Hematopoietic multipotent progenitor cell treated with erythropoietin and hydrocortisone succinate and interleukin-3 and kit ligand, for 4 days (in vitro differentiated cells): ENCODE results near the gene LONRF2.

Experiments used
- DNase-seq: peaks from one replicate; pipeline ENCODE4 v3.0.0-alpha.2; 2015

LONRF2 gene

DNA sequence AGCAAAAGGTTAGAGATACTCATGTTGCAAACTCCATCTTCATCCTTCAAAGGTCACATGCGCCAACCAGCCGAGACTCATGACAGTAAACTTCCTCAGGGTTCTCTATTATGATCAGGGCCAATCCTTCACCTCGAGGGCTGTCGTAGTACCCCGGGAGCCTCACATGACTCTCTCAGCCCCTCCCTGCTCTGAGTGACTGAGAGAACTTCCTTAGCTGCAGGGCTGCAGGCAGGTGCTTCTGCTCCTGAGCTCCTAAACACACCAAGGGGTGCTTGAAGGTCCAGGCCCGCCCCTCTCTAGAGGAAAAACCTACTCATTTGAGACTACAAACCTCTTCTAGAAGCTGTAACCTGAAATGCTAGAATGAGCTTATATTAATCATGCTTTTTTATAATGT, 48.2 kb downstream of the LONRF2 start:
- DNase-seq, result peak; percentile 21

DNA sequence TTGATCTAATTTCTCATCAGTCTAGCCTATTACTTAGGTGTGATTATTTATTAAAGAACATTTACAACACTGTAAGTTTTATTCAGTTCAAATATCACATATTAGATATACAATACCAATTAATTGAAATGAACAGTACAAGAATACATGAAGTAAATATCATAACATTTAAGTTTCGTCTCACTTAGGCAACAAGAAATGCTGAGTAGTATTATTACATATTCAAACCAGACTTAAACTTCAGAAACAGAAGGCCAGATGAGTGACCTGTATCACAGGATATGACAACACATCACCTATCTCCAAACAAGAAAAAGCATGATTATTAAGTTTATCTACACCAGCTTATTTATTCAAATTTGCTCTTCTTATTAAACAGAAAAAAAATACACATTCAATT, 48.9 kb downstream of the LONRF2 start:
- DNase-seq, result no peak

DNA sequence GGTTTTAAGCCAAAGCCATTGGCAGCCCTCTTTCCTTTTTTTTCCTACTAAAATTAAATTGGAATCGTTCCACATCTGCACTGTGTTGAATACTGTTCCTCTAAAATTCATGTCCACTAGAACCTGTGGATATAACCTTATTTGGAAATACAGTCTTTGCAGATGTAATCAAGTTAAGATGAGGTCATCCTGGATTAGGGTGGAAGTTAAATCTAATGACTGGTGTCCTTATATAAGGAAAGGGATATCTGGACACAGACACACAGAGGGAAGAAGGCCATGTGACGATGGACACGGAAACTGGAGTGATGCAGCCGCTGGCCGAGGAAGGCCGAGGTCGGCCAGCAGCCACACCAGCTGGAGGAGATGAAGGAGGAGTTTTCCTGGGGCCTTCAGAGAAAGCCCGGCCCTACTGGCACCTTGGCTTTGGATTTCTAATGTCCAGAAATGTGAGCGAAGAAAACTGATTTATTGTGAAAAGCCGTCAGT, 49.4 kb downstream of the LONRF2 start:
- no peak for DNase-seq

DNA sequence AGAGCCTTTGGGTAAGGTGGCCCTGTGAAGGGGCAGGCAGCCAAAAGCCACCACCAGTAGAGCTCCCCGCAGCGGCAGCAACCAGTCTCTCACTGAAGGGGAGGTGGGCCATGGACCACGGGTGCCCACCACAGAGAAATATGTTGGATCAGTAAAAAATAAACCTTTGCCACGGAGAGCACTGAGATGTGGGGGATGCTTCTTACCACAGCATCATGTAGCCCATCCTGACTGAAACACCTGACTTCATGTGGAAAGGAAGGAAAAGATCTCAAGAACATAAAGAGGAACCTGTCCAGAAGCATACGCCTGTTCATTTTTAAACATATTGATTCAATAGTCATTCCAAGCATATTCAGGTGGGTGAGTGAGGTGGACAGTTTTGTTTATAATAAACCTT, 51.1 kb downstream of the LONRF2 start:
- no peak for DNase-seq

DNA sequence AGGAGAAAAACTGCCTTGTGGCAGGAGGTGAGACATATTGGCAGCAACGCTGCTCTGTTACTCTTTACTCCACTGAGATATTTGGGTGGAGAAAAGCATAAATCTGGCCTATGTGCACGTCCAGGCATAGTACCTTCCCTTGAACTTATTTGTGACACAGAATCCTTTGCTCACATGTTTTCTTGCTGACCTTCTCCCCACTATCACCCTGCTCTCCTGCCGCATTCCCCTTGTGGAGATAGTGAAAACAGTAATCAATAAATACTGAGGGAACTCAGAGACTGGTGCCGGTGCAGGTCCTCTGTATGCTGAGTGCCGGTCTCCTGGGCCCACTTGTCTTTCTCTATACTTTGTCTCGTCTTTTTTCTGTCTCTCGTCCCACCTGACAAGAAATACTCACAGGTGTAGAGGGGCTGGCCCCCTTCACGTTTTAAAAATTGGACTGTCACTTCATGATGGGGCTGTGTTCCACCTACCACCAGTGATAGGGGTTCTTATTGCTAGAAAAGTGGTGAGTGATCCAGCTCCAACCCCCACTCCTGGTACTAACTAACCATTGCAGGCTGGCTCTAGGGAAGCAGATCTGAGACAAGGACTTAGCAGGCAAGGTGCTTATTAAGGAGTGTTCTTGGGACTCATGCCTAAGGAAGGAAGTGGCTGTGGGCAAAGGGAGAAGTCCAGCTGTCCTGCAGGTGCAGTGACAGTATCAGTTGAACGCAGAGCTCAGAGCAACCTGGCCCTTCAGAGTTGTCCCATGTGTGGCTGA, 51.7 kb downstream of the LONRF2 start:
- no peak for DNase-seq

DNA sequence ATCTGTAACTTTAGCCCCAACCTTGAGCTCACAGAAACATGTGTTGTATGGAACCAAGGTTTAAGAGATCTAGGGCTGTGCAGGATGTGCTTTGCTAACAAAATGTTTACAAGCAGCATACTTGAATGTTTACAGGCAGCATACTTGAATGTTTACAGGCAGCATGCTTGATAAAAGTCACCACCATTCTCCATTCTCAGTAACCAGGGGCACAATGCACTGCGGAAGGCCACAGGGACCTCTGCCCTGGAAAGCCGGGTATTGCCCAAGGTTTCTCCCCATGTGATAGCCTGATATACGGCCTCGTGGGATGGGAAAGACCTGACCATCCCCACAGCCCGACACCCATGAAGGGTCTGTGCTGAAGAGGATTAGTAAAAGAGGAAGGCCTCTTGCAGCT, 52.4 kb downstream of the LONRF2 start:
- DNase-seq, result no peak

DNA sequence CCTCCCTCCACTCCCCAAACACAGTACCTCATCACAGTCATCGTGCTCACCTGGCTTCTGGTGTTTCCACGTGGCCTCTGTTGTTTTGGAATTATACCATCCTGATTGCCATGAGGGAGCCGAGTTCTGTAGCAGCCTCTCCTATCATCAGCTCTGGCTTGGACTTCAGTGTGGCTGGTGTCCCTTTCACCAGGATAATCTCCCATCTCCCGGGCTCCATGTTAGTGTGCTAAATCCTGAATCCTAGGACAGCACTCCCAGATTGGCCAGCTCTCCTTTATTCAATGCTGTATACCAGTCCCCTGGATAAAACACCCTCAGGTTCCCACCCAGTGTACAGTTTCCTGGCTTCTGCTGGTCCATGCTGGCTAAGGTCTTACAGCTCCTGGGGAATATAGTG, 53.3 kb downstream of the LONRF2 start:
- no peak for DNase-seq

DNA sequence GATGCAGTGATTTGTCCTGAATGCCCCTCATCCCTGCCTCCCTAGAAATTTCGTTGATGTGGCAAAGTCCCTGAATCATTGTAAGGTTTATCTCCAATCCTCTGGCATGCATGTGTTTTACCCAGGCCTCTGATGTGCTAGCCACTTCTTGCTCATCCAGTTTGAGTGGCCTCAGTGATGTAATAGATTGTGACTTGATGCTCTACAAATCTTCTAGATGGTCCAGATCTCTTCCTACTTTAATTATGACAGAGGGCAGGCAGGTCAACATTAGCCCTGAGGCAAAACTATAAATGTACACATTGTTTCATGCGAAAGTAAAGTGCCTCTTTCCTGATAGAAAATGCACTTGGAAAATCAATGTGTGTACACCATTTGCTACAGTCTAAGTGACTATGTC, 54.5 kb downstream of the LONRF2 start:
- DNase-seq, result no peak

DNA sequence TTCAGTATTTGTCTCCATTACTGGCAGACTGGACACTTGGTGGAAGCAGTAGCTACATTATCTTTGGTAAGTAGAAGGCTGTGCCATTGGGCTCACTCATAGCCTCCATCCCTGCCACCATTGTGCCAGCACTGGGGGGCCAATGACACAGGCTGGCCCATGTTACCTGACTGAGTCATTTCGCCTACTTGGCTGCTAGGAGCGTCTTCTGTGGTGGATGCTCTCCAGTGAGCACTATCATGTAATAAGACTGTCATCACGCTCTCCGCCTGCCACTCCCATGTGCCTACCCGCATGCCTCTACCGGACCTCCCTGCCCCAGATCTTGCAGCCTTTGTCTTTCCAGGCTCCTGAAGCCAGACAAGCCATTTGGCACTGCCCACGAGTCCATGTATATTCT, 56.2 kb downstream of the LONRF2 start:
- DNase-seq, result no peak

DNA sequence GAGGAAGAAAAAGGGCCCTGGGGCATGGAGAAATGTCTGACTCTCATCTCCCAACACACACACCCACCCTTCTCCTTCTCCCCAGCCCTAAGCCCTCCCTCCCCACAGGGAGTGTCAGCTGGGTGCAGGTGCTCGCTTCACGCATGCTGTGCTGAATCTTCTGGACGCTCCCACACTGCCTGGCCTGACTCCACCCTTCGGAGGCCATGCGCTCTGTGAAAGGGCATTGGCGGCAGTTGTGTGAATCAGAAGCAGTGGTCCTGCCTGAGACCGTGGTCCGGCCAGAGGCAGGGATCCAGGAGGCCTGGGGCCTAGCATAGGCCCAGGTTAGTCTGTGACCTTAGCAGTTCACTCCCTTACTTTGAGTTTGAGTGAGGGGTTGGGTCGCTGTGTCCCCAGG, 57.1 kb downstream of the LONRF2 start:
- no peak for DNase-seq

DNA sequence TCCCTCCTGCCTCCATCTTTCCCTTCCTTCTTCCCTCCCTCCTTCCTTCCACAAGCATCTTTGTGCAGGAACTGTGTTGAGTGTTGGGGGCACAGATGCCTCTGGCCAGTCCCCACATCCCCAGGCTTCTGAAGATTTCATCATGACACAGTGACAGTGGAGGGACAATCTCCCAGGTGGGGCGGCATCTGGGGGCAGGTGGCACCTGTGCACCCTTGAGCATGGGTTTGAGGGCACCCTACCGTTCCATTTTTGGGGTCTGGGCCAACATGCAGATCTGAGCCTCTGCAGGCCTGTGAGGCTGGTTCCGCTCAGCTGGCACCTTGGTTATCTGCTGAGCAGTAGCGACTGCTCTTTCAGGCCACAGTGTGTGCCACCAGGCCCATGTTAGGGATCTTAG, 57.6 kb downstream of the LONRF2 start:
- DNase-seq, result no peak

DNA sequence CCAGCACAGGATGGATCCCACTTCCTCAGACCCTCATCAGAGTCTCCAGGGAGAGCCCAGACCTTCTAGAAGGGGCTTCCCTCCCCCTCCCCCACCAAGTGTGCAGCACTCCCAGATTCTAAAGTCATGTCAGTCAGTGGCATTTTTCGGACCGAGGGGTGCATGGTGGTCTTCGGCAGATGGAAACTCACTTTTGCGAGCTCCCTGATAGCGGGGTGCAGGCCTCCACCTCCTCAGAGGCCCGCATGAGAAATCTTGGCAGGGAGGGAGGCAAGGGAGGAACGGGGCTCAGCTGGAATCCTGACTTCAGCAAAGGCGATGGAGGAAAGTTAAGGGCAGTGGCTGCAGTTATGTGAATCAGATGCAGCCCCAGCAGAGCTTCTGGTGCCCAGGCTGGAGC, 58.2 kb downstream of the LONRF2 start:
- DNase-seq, result no peak

DNA sequence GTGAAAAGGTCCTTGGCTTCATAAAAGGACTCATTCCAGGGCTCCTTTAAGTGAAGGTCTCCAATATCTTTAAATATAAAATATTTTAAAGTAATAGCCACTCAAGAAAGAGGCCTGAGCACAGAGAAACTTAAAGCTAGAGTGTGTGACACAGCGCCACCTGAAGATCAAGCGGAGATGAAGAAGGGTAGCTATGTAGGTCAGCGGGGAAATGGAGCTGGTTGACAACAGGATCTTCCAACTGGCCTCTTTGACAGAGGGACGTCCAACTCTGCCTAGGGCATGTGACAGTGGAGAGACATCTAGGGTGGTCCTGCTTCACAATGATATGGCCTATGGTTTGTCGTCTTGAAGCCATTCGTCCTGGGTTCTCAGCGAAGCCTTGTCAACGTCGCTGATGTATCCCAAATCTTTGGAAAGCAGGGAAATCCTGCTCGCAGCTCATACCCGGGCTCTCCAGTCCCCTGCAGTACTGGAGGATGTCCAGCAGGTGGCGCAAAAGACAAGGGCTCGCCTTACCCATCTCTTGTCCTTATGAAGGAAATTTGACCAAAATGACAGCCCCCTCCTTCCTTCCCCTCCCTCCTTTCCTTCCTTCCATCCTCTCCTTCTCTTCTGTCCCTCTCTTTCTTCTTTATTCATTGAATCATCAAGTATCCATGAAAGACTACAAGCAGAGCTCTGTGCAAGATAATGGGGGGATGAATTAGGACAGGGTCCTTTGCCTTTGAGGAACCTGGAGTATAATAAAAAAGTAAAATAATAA, 59.6 kb downstream of the LONRF2 start:
- DNase-seq, result peak; percentile 78

DNA sequence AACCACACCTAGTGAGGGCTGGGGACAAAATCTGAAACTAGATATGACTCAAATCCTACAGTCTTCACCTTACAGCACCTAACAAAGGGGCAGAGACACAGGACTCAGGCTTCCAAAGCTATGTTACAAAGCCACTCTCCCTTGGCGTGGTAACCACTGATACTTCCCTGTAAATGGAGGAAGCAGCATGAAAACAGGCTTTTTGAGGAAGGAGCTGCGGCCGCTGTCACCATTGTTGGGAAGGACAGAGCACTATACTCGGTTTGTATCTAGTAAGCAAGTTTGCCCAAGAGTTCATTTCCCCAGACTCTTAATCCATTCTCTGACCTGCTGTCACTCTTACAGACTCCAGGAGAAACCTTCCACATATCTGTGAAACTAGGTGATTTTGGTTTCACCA, 60.3 kb downstream of the LONRF2 start:
- DNase-seq, result no peak

DNA sequence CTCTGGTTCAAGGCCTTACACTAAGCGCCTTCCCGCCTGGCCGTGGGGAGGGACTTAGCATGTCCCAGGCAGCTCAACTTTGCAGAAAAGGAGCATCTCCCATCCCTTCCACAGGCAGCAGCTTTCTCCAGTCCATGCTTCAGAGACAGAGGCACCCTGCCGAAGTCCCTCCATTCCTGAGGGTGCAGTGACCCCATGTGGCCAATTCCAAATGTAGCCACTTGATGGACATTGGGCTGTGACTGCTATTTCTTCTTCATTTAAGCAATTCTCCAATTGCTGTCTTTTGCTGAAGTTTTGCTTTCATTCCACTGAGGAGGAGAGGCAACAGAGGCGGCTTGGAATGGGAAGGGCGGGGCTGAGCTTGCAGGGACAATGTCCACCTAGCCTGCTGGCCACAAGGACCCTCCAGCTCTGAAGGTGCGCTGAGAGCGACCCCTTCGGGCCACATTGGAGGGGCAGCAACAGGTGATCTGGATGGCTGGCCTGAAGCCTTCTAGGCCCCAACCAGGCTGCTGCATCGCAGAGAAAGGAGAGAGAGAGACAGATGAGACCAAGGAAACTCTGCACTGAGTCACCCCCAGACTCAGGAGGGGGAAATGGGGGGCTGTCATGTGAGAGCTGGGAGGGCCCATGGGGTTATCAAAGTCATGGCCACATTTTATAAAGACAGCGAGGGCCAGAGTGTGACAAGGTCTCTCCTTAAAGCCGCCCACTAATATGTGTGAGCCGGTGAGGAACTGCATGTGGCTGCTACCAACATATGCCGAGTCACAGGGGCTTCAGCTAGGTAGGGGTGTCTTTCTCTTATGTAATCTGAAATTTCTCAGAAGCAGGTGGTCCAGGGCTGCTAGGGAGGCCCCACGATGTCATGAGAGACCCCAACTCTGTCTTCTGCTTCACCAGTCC, 61.3 kb downstream of the LONRF2 start:
- peak; percentile 75 for DNase-seq

DNA sequence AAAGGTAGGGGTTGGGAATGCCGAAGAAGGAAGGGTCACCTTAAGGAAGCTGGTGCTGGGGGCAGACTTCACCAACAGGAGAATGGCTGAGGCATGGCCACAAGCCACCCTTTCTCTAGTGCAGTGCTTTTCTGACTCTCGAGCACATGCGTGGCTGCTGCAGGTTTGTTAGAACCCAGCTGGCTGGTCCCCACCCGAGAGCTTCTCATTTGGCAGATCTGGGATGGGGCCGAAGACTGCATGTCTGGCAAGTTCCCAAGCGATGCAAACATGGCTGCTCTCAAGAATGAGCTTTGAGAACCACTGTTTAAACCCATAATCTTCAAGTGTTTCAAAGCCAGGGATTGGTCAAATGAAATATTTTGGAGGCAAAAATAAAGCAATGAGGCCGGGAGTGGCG, 63.2 kb downstream of the LONRF2 start:
- DNase-seq, result no peak

DNA sequence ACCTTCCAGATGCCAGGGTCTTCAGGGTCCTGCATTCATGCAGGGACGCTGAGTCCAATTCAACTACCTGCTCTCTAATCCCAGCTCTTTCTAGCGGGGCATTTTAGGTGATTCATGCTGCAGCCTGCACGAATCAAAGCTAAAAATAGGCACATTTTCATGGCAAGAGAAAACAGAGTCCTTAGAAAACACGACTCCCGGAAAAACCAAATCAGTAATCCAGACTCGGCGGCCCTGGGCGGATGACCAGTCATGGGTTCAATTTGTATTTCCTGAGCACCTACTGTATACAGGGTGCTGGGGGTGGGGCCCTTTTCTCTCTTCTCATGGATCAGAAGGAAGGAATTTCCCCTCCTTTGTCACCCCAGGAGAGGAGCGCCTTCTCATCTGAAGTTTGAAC, 64.4 kb downstream of the LONRF2 start:
- no peak for DNase-seq

DNA sequence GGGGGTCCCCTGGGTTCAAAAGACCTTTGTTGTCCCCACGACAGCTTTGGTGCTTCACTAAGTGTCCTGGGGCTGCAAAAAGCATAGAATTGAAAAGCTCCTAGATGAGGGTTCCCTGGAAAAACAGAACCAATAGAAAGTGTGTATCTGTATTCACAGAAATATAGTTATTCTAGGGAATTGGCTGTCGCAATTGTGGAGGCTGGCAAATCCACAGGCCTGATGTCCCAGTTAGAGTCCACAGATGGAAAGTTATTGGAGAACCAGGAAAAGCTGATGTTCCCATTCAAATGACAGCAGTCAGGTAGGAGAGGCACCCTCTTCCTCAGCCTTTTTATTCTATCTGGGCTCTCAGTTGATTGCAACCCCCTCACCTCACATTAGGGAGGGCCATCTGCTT, 65.5 kb downstream of the LONRF2 start:
- DNase-seq, result no peak

DNA sequence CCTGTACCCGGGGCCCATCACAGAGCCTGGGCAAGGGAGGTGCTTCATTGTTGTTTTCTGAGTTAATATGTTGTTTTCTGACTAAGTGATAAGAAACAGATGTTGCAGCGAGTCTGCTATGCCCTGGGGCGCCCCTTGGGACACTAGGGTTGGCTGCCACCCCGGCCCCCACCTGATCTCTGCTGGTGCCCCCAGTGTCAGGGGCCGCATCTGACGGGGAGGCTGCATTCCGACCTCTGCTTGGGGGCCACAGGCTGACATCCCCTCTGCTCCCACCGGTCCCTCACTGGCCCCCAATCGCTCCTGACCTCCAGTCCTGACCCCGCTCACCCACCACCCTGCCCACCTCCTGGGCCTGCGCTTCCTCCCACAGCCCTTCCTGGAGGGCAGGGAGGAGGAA, 65.9 kb downstream of the LONRF2 start:
- DNase-seq, result no peak

DNA sequence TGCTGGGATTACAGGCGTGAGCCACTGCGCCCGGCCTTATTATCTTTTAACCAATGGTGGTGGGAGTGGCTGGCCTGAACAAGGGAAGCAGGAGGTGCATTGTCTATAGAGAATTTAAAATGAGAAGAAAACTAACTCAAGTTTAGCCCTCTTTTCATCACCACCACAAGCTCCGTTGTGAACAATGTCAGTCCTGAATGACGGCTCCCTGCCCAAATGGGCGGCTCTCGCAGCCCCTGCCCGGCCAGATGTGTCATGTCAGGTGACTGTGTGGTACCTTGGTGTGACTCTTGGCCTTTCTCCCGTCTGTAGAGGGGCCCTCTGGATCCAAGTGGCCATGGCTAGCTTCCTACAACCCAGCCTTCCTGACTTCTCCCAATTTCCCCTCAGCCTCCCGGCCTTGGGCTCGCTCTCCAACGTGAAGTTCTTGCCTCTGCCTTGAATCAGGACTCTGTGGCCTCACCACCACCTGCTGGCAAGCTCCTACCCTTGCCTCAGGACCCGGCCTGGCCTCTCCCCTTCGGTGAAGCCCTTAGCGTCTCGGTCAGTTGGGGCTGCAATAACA, 67.6 kb downstream of the LONRF2 start:
- no peak for DNase-seq

DNA sequence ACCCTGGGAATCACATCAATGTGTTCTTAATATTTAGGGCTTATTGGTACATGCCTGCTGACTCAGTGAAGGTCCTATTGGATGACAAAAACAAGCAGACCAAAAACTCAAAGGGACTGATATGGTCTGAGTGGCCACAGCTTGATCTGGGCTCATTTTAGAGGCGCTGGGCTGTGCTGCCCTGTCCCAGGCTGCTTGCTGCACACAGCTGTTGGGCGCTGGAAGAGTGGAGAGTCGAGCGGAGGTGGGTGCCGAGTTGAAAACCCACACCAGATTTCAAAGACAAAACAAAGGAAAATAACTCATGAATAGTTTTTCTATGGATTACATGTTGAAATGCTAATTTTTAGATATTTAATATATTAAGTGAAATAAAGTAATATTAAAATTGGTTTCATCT, 68.5 kb downstream of the LONRF2 start:
- no peak for DNase-seq

DNA sequence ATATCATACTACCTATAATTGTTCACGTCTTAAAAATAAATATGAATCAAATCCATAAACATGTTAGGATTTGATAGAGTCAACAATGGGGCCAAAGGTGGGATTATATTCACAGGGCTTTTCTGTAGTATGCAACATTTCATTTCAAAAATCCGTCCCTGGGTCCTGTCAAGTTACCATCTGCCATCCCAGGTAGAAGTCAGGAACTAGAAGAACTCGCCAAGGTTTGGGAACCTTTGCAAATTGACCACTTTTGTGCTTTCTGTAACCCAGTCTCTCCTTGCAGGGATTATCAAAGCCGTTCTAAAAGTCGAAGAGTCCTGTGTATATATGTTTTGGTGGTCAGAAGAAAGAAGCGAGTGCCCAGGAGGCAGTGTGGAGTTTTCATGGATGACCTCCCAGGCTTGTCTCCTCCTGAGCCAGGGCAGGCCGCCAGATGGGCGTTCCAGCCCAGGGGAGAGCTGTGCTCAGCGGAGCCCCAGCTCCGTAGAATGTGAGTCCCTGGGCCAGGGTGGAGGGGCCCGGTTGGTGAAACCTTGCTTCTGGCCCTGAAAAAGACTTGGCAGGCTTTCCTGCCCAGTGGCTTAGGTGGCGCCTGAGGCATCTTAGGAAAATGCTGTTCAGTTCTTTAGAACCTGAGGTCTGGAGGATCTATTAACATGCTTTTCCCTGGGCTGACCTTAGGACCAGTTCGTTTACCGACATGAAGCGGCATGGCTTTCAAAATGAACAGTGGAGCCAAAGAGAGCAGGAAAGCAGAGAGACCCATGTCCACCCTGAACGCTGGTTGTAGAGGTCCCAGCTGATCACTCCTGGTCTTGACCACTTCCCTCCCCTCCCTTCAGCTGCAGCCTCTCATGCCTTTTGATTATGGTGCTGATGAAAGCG, 69.2 kb downstream of the LONRF2 start:
- DNase-seq, result no peak
